Progenitor cell of endocrine pancreas (in vitro differentiated cells): ENCODE data around the gene OBP2B. TPM values are rescaled to one million over a fixed set of nuclear protein-coding genes. Genes with fewer than 3 reads are reported as not detected.

ENCODE experiments used
- DNase-seq: peaks from one replicate; pipeline ENCODE4 v3.0.0; 2021; ENCODE audit warnings: low spot score; ENCODE audit not compliant: unreplicated experiment
- H3K27ac Mint-ChIP-seq: 2 replicates; pipeline ENCODE4 v1.8.0; 2021; ENCODE audit warnings: mild to moderate bottlenecking, moderate library complexity, mixed read lengths
- H3K27me3 Mint-ChIP-seq: 2 replicates; pipeline ENCODE4 v1.8.0; 2021; ENCODE audit warnings: mixed read lengths
- H3K36me3 Mint-ChIP-seq: 2 replicates; pipeline ENCODE4 v1.8.0; 2022; ENCODE audit warnings: mixed read lengths; ENCODE audit not compliant: insufficient read depth
- H3K4me1 Mint-ChIP-seq: 2 replicates; pipeline ENCODE4 v1.8.0; 2021; ENCODE audit warnings: low read depth, mixed read lengths
- H3K4me3 Mint-ChIP-seq: 2 replicates; pipeline ENCODE4 v1.8.0; 2021; ENCODE audit warnings: low read depth, mild to moderate bottlenecking, moderate library complexity, mixed read lengths
- H3K9me3 Mint-ChIP-seq: 2 replicates; pipeline ENCODE4 v1.8.0; 2021; ENCODE audit warnings: low read depth, mixed read lengths
- CTCF ChIP-seq: fragments of 200-600 bp; sonication (generic); IDR thresholded peaks from one replicate; pipeline ENCODE4 v1.5.0; 2021; ENCODE audit warnings: antibody characterized with exemption, mild to moderate bottlenecking; ENCODE audit not compliant: unreplicated experiment
- total RNA-seq: library from RNA; stranded (reverse); gene quantifications from 2 replicates; pipeline ENCODE4 v1.2.1, GENCODE V29; 2021

The OBP2B gene
- total RNA-seq, 1 donor from 2014 or later: not detected

- H3K9me3 Mint-ChIP-seq: no peaks in the 10 kb centered on the region
- no peak overlapping the region for H3K27ac Mint-ChIP-seq
- no peaks in the 10 kb centered on the region for H3K36me3 Mint-ChIP-seq
- no peak overlapping the region for H3K4me3 Mint-ChIP-seq
- no peaks in the 10 kb centered on the region for H3K4me1 Mint-ChIP-seq
- peaks cover 23% of the 10 kb centered on the region for H3K27me3 Mint-ChIP-seq
- no peak for DNase-seq
- no peak for TF ChIP-seq CTCF
These were observed 4.6 kb downstream of the OBP2B start for GRCh38 chr9:133204335-133204992.

- Mint-ChIP-seq H3K36me3 (no peaks in the 10 kb centered on the region), H3K4me3 (no peak overlapping the region), H3K9me3 (no peaks in the 10 kb centered on the region), H3K27ac (no peak overlapping the region), H3K27me3 (peaks cover 27% of the 10 kb centered on the region), H3K4me1 (no peaks in the 10 kb centered on the region)
- DNase-seq: no peak
- no peak for TF ChIP-seq CTCF
These were observed 5.5 kb downstream of the OBP2B start for GRCh38 chr9:133203506-133204075.

DNA sequence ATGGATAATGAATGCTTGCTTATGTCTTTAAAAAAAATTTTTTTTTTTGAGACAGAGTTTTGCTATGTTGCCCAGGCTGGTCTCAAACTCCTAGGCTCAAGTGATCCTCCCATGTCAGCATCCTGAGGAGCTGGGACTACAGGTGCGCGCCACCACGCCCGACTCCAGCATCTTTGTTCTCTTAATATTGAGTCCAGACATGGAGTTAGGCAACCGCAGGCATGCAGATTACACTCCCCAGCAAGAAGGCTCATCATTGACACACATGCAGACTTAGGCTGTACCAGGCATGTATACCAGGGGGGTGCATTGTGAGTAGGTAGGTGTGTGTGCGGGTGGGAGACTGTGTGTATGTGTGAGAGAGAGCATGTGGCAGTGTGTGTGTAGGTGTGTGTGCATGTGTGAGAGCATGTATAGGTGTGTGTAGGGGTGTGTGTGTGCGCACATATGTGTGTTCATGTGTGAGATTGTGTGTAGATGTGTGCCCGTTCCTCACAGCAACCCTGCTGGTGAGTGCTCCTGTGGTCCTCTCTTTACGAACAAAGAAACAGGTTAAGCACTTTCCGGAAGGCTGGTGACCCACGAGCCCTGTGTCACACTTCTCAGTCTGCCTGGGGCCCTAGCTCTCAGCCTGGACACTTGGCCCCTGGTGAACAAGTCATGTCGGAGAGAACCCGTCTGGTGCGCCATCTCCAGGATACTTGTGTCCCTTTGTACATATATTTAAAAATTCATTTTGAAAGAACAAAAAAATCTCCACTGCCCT lies 6.2 kb downstream of the OBP2B start:
- no peak overlapping the region for H3K4me3 Mint-ChIP-seq
- H3K4me1 Mint-ChIP-seq: no peaks in the 10 kb centered on the region
- no peak for TF ChIP-seq CTCF
- H3K27ac Mint-ChIP-seq: no peak overlapping the region
- no peak for DNase-seq
- no peaks in the 10 kb centered on the region for H3K9me3 Mint-ChIP-seq
- no peaks in the 10 kb centered on the region for H3K36me3 Mint-ChIP-seq
- peaks cover 30% of the 10 kb centered on the region for H3K27me3 Mint-ChIP-seq

DNA sequence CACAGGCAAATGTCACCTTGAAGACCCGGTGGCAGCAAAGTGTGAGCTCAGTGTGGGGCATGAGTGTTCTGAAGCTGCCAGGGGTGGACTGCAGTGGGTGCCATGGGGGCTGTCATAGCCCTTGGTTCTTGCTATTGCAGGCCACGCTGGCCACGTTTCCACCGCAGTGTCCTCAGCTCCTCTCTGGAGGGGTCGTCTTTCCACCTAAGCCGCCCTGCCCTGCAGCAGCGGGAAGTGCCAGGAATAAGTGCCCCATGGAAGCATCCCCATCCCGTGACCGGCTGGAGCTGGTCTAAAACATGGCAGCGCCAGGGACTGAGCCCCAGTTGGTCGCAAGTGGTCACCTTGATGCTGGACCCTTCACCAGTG lies 6.9 kb downstream of the OBP2B start:
- H3K27ac Mint-ChIP-seq: no peak overlapping the region
- H3K4me1 Mint-ChIP-seq: no peaks in the 10 kb centered on the region
- DNase-seq: no peak
- H3K4me3 Mint-ChIP-seq: no peak overlapping the region
- no peaks in the 10 kb centered on the region for H3K36me3 Mint-ChIP-seq
- no peak for TF ChIP-seq CTCF
- no peaks in the 10 kb centered on the region for H3K9me3 Mint-ChIP-seq
- H3K27me3 Mint-ChIP-seq: peaks cover 33% of the 10 kb centered on the region

DNA sequence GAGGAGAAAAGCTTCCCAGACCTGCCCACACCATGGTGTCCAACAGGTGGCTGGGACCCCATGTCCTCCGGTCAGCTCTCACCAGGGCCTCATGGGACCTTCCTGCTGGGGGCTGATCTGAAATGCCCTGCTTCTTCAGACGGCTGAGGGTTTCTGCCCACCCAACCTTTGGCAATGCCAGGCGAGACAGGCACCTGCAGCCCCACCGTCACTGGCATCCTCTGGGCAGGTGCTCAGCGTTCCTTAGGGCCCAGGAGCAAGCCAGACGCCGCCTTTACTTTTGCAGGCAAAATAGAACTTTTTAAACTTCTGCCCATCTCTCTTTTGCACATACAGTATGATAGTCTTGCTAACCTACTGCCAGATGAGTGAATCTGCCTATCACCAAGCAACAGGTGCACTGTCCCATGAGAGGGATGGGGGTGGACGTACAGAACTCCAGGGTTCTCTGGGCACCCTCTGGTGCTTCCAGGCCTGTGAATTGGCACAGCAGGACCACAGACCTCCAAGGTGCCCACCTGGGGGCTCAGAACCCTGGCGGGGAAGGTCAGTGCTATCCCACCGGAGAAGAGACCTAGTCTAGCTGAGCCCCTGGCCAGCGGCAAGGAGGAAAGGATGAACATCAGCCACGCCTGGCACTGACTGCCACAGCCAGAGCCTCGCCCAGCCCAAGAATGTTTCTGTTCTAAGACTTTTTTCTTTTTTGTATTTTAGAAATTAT lies 7.5 kb downstream of the OBP2B start:
- Mint-ChIP-seq H3K27me3 (peaks cover 33% of the 10 kb centered on the region), H3K4me1 (no peaks in the 10 kb centered on the region), H3K36me3 (no peaks in the 10 kb centered on the region), H3K4me3 (no peak overlapping the region), H3K27ac (no peak overlapping the region), H3K9me3 (no peaks in the 10 kb centered on the region)
- no peak for DNase-seq
- TF ChIP-seq CTCF: no peak
